Panc1 (cell line): Measurements from ENCODE around the gene KRT9.
"Not testable (repeated sequence)": the region's sequence is repeated elsewhere in the genome, so short reads cannot be mapped to it uniquely, and the experiment has no call there.

Experiments used
- POLR2AphosphoS5 ChIP-seq: IDR thresholded peaks from 2 replicates; pipeline ENCODE4 v1.6.1; 2012; ENCODE audit warnings: mild to moderate bottlenecking, low read depth, low read length, moderate library complexity
- SIN3A ChIP-seq: IDR thresholded peaks from 2 replicates; pipeline ENCODE4 v1.6.1; 2012; ENCODE audit warnings: low read depth, mild to moderate bottlenecking, low read length, moderate library complexity, borderline replicate concordance; ENCODE audit not compliant: insufficient read depth
- TCF7L2 ChIP-seq: IDR thresholded peaks from 2 replicates; pipeline ENCODE4 v1.6.1; 2011; ENCODE audit warnings: mild to moderate bottlenecking, low read depth, low read length, inconsistent platforms
- TF ChIP-seq, protein P1 (sequence below): fragments of 450-650 bp; IDR thresholded peaks from 2 replicates; pipeline ENCODE4 v1.5.1; 2017; ENCODE audit warnings: mild to moderate bottlenecking
- TF ChIP-seq, protein P2 (sequence below), 2 experiments: IDR thresholded peaks; 2 replicates each; pipeline ENCODE4 v1.6.1; 2011 to 2012; ENCODE audit warnings: low read depth in 2 of 2, control low read depth in 1 of 2, low read length in 1 of 2, mild to moderate bottlenecking in 1 of 2, moderate library complexity in 1 of 2; ENCODE audit not compliant: insufficient read depth in 1 of 2

DNA sequence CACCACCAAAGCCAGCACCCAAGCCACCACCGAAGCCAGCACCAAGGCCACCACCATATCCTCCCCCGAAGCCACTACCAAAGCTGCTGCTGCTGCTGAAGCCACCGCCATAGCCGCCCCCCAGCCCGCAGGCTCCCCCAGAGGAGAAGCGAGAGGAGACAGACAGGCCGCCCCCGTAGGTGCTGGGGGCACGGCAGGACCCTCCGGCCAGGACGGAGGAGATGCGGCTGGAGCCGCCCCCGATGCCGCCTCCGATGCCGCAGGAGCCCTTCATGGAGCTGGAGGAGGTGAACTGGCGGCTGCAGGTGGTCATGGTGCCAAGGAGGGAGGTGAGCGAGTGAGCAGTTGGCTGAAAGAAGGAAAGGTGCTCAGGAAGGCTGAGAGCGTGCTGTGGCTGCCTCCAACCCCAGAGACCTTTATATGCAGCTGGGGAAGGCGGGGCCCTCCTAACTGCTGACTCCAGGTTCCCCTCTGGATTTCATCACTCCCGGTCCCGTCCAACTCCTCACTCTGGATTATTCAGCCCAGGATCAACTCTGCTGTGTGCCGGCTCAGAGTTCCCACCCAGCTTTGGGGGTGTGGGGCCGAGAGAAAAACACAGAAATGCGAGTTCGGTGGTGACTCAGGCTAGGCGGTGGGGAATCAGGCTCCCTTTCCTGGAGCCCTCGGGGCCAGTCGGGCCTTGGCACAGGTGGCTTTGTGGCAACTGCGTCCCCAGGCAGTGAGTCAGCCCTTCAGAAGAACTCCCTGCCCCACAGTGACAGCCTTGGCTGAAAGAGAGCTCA, 40.7 kb upstream of the KRT9 start, which contains the start of gene KRT16:
- not testable (repeated sequence) for TF ChIP-seq TCF7L2, POLR2AphosphoS5, SIN3A
- TF ChIP-seq, protein P1, sequence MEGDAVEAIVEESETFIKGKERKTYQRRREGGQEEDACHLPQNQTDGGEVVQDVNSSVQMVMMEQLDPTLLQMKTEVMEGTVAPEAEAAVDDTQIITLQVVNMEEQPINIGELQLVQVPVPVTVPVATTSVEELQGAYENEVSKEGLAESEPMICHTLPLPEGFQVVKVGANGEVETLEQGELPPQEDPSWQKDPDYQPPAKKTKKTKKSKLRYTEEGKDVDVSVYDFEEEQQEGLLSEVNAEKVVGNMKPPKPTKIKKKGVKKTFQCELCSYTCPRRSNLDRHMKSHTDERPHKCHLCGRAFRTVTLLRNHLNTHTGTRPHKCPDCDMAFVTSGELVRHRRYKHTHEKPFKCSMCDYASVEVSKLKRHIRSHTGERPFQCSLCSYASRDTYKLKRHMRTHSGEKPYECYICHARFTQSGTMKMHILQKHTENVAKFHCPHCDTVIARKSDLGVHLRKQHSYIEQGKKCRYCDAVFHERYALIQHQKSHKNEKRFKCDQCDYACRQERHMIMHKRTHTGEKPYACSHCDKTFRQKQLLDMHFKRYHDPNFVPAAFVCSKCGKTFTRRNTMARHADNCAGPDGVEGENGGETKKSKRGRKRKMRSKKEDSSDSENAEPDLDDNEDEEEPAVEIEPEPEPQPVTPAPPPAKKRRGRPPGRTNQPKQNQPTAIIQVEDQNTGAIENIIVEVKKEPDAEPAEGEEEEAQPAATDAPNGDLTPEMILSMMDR, result not testable (repeated sequence)
- TF ChIP-seq, protein P2, sequence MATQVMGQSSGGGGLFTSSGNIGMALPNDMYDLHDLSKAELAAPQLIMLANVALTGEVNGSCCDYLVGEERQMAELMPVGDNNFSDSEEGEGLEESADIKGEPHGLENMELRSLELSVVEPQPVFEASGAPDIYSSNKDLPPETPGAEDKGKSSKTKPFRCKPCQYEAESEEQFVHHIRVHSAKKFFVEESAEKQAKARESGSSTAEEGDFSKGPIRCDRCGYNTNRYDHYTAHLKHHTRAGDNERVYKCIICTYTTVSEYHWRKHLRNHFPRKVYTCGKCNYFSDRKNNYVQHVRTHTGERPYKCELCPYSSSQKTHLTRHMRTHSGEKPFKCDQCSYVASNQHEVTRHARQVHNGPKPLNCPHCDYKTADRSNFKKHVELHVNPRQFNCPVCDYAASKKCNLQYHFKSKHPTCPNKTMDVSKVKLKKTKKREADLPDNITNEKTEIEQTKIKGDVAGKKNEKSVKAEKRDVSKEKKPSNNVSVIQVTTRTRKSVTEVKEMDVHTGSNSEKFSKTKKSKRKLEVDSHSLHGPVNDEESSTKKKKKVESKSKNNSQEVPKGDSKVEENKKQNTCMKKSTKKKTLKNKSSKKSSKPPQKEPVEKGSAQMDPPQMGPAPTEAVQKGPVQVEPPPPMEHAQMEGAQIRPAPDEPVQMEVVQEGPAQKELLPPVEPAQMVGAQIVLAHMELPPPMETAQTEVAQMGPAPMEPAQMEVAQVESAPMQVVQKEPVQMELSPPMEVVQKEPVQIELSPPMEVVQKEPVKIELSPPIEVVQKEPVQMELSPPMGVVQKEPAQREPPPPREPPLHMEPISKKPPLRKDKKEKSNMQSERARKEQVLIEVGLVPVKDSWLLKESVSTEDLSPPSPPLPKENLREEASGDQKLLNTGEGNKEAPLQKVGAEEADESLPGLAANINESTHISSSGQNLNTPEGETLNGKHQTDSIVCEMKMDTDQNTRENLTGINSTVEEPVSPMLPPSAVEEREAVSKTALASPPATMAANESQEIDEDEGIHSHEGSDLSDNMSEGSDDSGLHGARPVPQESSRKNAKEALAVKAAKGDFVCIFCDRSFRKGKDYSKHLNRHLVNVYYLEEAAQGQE (IDR thresholded peaks at IDR 0.05; ENCODE audit: insufficient read depth in 1 of 2, low read depth in 2 of 2, low read length in 1 of 2), result not testable (repeated sequence)
